ENCODE measurements around the gene ITGAL.

GRCh38 chr16:30535106-30535776, 62.7 kb downstream of the ITGAL start:
- TF ChIP-seq RBM39 (IDR thresholded peaks at IDR 0.05; ENCODE audit: low read depth, low read length, poor library complexity, severe bottlenecking) = no peak
- no peak for TF ChIP-seq ATF6 (CRISPR knock-in tag; conservative IDR thresholded peaks at IDR 0.05)
- TF ChIP-seq ZNF460 (CRISPR knock-in tag; IDR thresholded peaks at IDR 0.05; ENCODE audit: borderline replicate concordance) = no peak
- TF ChIP-seq CTCF (CRISPR knock-in tag; IDR thresholded peaks at IDR 0.05) = no peak
- no peak for TF ChIP-seq ATF2 (CRISPR knock-in tag; IDR thresholded peaks at IDR 0.05)
- no peak for TF ChIP-seq ZNF576 (CRISPR knock-in tag; IDR thresholded peaks at IDR 0.05)
- TF ChIP-seq BRCA1 (CRISPR knock-in tag; IDR thresholded peaks at IDR 0.05) = 0 out of 2 replicates have a peak, but pooled peaks have one; percentile 2
- TF ChIP-seq NFE2L2 (IDR thresholded peaks at IDR 0.05; ENCODE audit: low read length) = no peak
